ENCODE measurements around the gene NEK2.
"Not testable (repeated sequence)": the region's sequence is repeated elsewhere in the genome, so short reads cannot be mapped to it uniquely, and the experiment has no call there.

Gene NEK2

DNA sequence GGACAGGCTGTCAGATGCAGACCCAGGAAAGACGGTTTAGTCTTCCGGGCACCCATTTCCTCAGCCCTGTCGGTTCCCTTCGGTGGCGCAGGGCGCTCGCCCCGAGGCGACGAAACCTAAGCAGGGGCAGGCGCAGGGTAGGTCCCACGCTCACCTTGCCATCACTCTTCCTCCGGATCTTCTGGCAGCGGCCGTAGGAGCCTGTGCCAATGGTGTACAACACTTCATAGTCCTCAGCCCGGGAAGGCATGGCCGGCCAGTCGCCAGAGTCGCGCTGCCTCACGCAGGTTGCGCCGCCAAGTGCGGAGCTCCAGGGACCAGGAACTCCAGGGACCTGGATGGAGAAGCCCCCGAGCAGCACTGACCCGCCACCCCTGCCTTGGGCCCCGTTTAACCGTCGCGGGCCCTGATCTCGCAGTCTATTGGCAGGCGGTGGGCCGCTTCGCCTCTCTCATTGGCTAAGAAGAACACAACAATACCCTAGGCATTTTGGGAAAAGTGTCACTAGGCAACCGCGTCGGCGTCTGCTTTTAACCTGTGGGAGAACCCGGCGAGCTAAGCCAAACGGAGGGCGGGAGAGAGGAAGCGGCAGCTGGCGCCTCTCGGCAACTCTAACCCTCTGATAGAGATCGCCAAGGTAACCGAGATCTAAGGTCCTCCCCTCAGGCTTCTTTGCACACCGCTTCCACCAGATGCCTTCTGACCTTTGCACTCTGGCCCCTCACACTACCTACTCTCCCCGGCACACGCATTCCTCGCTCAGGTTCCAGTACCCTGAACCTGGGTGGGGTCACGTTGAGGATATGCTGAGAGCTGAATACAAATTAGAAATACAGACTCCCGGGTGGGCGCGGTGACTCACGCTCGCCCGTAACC is at the start of gene NEK2:
Gene NEK2, minus strand, starts transcription at position 392 of the 876 bp plus-strand sequence. Its CDS starts 142 bp downstream, at position 250.
- DNase-seq, result peak; percentile 27 to 70 (median 52)

DNA sequence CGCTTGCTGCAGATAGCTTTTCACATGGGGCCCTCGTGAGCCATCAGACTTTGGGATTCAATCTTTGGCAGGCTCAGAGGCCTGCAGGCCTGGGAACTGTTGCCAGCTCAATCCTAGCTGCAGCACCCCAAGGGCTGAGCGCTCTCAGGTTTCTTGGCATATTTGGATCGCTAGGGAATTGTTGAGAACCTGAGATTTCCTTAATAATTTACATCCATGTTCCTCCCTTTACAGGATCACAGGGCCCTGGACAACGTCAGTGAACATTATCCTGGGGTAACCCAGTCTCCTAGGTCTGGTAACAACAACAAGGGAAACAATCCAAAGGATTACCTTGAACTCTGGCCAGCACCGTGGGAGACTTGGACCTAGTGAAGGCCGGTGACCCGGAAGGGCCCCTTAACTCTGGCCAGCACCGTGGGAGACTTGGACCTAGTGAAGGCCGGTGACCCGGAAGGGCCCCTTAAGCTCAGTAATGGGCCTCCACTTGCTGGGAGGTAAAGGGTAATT is 49.3 kb upstream of the NEK2 start:
- no peak for DNase-seq

DNA sequence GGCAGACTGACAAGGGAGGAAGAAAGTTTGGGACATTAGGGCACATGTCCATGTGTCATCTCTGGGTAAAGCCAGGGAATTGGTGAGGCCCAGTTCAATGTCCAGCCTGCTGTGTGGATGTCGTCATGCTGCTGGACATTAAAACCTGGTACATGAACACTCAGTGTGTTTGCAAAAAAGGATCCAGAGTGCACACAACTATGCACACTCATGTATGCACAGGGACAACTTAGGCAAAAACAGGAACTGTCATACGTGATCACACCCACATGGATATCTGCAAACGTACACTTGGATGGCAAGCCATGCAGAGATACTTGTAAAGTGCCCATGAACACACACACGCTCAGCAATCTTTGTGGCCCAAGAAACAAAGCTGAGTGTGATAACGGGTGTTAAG is 47.9 kb upstream of the NEK2 start:
- DNase-seq, result no peak

DNA sequence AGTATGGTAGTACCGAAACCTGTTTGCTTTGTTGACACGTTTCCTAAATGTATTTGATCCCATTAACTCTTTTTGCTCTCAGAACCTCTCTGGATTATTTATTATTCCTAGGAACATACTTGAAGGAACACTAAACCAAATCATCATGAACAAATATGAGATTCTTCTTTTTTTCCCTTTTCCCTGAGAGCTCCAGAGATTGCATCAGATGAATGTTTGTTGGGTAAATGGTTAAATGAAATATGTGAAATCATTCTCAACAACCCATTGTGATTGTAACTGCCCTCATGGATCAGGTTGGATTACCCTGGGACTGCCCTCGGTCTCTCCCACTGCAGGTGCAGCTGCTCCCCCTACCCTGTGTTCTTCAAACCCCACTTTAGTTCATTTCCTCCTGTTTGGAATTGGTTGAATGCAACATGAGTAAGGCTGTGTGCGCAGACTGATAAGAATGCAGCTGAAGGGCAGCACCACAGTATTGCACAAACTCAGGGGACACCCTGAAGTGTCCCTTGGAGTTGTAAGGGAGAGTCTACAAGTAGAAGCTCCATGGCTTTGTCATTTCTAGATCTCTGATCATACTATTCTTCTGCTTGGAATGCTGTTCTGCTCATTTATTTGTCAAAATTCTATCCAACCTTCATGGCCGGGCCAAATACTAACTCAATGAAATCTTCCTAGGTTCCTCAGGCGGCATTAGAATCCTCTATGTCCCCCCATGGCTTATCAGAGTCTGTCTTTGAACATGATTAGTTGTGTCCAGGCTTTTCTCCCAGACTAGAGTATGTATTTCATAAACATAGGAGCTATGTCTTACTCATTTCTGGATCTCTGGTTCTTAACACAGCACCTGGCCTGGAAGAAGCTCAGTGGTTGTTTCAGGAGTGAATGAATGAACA is 47.1 kb upstream of the NEK2 start:
- no peak for DNase-seq

DNA sequence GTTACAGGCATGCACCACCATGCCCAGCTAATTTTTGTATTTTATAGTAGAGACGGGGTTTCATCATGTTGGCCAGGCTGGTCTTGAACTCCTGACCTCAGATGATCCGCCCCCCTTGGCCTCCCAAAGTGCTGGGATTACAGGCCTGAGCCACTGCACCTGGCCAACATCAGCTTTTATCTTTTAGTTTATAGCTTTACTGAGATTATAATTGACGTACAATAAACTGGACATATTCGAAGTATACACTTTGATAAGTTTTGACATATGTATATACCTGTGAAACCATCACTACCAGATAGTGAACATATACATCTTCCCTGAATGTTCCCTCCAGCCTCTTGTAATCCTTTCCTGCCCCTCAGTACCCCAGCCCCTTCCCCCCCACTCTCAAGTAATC is 41.1 kb upstream of the NEK2 start:
- not testable (repeated sequence) for DNase-seq

DNA sequence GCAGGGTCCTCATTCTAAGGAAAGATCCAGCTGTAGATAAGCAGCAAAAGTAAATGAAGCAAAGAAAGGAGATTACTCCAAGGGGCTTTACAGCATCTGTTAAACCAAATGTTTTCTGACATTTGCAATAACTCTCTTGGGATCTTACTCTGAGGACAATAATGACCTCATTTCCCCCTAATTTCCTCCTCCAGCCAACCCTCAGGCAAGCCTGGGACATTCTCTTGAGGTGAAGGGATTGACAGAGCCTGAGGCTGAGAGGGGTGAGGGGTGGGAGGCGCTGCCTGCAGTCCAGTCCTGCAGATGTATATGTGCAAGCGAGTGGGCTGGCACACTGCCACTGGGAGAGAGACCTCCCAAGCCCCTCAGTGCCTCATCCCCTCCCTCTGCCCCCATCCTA is 40.5 kb upstream of the NEK2 start:
- no peak for DNase-seq

DNA sequence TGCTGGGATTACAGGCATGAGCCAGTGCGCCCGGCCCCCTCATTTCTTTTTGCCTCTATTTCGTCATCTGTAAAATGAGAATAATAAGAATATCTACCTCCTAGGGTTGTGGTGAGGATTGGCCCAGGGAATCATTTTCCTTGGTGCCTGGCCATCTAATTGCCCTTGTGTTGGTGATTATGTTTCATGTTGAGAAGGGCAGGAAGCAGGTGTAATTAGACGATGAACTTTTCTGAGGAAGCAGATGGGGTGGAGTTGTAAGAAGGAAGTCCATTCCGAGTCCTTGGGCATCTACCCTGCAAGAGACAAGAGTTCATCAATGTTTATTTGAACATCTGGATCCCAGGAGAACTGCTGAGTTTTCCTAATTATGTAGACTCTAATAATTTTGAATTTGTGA is 38.7 kb upstream of the NEK2 start:
- DNase-seq, result no peak

DNA sequence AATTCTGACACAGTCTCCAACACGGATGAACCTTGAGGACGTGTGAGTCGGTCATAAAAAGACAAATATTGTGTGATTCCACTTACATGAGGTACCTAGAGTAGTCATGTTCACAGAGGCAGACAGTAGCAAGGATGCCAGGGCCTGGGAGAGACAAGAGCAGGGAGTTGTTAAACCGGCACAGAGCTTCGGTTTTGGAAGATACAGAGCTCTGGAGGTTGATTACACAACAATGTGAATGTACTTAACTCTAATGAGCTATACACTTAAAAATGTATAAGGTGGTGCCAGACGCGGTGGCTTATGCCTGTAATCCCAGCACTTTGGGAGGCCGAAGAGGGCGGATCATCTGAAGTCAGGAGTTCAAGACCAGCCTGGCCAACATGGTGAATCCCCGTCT is 37.8 kb upstream of the NEK2 start:
- no peak for DNase-seq

DNA sequence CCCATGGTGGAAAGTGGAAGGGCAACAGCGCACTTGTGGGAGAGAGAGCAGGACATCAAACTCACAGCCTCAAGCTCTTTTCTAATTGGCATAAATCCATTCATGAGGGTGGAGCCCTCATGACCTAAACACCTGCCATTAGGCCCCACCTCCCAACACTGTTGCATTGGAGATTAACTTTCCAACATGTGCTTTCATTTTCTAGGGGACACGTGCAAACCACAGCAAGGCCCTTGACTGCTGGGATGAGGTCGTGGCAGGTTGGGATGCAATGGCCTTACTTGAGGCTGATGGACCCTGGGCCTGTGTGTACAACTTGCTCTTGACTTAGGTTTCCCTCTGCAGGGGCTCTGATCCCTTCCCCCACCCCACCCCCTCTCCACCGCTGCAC is 35.9 kb upstream of the NEK2 start:
- DNase-seq, result no peak

DNA sequence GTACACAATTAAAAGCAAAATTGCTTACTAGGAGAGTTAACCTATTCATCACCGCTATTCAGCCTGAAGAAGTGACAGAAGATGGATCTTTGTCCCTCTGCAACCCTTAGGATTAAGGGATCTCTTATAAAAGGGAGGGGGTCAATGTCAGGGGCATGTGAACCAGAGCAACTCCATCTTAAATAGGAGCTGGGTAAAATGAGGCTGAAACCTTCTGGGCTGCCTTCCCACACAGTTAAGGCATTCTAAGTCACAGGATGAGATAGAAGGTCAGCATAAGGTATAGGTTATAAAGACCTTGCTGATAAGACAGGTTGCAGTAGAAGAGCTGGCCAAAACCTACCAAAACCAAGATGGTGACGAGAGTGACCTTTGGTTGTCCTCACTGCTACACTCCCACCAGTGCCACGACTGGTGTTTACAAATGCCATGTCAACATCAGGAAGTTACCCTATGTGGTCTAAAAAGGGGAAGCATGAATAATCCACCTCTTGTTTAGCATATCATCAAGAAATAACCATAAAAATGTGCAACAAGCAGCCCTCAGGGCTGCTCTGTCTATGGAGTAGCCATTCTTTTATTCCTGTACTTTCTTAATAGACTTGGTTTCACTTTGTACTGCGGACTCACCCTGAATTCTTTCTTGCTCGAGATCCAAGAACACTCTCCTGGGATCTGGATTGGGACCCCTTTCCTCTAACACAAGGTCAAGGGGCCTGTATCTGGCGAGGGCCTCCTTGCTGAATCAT is 35.3 kb upstream of the NEK2 start:
- DNase-seq, result no peak

DNA sequence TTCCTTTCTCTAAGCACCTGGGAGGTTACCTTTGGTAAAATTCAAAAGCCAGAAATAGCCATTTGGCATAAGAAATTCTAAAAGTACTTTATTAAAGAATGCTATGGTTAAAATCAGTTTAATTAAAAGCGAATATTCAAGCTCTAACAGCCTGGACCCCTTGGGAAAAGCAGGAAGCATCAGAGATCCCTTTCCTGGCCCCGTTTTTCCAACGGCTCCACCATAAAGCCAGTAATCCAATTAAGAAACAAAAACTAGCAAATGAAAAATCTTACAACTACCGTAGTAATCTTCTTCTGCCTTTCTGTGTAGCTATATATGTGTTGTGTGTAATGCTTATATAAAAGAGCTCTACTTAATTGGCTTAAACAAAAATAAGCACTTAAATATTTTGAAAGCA is 33.5 kb upstream of the NEK2 start:
- no peak for DNase-seq

DNA sequence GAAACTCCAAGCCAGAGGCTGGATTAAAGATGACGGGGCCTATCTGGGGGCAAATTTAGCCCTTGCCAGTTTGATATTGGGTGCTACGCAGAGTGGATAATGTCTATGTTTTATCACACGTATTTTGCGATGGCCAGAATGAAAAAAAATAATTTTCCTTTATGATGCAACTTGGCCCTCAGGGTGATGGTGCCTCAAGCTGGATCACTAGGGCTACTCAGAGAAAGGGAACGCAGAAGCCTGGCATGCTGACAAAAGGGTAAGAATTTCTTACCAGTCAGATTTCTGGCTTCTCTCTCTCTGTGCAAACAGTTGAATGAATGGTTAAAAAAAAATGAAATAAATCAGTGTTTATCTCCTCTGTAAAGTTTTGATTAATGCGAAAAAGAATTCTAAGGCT is 32.6 kb upstream of the NEK2 start:
- DNase-seq, result no peak

DNA sequence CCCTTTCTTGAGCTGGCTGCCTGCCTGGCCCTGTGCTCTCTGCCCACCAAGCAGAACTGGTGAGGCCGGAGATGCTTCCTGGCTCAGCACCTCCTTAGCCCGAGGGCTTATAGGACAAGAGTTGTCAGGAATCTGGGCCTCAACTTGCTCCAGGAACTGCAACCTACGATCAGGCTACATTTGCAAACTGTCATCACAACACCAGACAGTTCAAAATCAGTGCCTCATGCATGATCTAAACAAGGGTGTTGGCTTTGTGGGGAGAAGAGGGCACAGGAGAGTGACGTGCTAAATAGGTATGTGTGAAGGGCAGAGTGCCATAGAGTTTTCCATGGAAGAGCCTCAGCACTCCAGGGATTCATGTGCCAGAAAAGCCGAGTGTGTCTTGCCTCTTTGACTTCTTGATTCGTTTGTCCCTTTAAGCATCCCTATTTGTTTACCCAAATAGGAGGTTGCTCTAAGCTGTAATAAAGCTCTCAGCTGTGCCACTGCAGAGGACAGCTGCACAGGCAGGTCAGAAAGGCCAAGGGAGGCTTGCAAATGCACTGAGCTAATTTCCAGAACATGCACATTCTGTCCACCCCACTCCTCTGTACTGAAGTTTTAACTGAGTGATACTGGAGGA is 30.2 kb upstream of the NEK2 start:
- DNase-seq, result no peak

DNA sequence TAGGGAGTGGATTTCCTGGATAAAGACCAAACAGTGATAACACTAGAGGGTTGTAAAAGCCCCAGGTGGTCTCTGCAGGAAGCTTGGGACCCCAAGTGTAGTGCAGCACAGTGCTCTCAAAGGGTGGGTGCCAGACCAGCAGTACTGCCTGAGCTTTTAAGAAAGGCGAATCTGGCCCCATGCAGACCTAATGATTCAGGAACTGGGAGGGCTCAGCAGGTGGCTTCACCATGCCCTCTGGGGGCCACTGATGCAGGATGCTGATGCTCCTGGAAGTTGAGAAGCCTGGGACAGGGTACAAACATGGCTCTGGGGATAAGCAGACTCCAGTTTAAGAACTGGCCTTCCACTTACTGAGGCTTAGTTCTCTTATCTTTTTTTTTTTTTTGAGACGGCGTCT is 29.1 kb upstream of the NEK2 start:
- no peak for DNase-seq

DNA sequence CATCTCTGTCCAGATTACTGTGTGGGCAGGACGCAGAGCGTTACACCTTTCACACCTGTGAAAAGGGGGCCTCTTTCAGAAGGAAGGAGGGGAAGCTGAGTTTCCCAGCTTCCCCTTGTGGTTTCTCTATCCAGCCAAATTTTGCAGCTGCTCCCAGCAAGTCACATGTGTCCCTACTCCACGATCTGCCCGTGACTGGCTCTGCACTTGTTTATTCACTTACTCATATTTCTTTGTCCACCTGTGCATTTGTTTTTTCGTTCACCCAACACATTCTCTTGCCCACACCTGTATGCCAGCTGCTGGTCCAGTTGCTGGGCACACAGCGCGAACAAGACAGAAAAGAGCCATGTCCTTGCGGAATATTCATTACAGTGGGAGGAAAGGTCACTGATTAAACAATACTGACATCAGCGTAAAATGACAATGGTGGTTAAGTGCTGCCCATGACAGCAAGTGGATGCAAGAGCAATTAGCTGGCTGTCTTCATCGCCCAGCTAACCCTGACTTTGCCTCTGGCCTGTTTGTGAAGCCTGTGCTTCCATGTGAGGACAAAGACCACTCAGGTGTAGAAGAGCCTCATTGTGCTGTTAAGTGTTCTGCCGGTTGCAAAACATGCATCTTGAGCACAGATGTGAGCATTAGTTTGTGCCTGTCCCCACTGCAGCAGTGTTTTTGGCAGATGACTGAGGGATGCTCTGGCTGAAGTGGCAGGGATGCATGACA is 28.6 kb upstream of the NEK2 start:
- DNase-seq, result no peak

DNA sequence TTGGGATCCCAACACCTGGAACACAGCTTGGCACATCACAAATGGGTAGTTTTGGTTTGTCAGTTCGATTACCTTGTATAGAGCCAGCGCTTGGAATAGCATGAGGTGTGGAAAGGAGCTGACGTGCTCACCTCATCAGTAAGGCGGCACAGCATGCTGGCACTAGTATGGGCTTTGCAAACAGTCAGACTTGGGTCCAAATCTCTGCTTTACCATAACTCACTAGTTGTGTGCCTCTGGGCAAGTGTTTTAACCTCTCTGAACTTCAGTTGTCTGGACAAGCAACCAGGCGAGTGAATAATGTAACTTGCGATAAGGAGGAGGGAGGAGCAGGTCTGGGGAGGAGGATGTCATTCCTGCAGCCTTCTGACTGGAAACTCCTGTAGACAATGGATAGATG is 26.3 kb upstream of the NEK2 start:
- DNase-seq, result no peak

DNA sequence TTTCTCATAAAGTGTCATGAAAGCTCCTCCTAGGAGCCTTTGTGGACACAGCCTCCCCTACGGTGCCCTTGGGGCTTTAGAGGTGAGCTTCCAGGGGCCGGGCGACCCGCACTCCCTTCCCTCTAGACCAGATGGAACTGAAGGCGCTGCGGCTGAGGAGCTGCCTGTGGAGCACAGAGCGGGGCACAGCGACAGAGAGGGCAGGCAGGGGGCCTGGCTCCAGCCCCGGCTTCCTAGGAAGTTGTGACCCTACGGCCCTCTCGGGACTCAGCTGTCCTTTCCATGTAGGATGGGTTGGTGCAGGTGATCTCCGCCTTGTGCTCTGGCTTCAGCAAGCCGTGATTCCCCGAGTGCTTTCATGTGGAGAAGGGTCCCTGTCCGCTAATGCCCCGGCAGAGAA is 23.6 kb upstream of the NEK2 start:
- DNase-seq, result no peak

DNA sequence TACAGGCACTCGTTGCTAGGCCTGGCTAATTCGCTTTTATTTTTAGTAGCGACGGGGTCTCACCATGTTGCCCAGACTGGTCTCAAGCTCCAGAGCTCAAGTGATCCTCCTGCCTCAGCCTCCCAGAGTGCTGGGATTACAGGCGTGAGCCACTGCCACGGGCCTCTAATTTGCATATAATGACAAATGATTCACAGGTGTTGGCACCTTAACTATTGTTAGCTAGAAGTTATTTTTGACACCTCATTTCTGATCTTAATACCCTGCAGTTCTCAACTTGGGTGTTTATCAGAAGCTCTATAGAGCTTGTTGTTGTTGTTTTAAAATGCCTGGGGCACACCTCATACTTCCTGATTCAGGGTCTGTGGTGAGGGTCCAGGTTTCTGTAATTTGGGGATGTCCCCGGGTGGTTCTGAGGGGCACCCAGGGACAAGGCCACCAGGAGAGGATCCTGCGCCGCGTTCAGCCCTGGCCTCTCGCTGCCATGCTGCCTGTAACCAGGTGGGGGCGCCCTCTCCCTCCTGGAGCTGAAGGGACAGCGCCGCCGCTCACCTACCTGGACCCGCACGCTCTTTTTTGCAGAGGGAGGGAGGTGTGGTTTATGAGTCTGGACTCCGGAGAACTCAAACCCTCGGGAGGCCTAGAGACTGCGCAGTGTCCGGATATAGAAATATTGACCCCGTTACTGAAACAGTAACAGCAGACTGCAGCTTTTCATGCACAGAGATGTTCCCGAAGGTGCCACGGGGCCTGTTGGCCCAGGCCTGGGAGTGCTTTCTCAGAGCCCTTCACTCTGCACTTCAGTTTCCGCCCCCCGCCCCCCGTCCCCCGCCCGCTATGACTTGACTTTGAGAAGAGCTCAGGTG is 23.0 kb upstream of the NEK2 start:
- DNase-seq, result peak; percentile 51 to 68 (median 54)

DNA sequence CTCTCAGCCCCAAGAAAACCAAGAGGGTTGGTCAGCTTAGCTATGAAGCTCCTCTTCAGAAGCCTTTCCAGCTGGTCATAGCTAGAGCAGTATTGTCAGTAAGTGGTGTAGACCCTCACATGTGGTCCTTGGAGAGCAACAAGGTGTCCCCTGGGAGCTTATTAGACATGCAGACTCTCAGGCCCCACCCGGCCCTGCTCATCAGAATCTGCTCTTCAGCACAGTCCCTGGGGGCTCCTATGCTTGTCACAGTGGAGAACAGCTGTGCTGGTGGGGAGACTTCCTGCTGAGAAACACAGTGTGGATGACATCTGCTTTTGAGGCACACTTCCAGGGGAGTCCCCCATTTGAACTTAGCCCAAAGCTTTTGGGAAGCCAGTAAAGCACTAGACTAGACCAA is 21.9 kb upstream of the NEK2 start:
- no peak for DNase-seq

DNA sequence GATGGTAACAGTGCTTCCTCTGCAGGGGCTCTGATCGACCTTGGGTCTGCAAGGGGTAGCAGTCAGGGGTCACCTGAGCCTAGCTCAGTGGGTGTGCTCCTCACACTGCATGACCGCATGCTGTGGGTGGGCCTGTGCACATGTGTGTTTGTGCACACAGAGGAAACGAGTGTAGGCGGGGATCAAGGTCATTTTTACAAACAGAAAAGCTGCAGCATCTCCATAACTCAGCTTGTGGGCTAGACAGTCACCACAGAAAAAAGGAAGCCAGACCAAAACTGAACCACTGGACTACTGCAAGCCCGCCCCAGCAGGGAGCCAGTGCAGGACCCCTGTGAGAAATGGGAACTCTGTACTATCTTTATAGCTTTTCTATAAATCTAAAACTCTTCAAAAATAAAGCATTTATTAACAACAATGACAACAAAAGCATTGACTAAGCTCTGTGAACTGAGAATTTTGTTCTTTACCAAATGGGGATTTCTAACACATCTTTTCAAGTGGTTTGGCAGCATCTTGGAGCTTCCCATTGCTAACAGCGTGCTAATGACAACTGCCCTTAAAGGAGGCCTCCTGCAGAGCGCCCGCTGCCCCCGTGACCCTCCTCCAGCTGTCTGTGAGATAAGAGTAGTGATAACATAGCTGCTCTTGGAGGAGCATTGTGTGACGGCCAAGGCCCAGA is 19.9 kb upstream of the NEK2 start:
- no peak for DNase-seq

All from activated CD4-positive, CD25-positive, alpha-beta regulatory T cell (primary cell).